ENCODE data around the gene SIGLEC14.
"Not testable (repeated sequence)": the region's sequence is repeated elsewhere in the genome, so short reads cannot be mapped to it uniquely, and the experiment has no call there.

SIGLEC14 gene

GRCh38 chr19:51664997-51665396 lies 18.4 kb upstream of the SIGLEC14 start:
- no peak for DNase-seq

- DNase-seq: no peak
Observed at GRCh38 chr19:51664131-51664530, 17.5 kb upstream of the SIGLEC14 start.

GRCh38 chr19:51663650-51664049 lies 17.0 kb upstream of the SIGLEC14 start:
- no peak for DNase-seq

GRCh38 chr19:51660975-51661600 lies 14.5 kb upstream of the SIGLEC14 start:
- no peak for DNase-seq

GRCh38 chr19:51654783-51655182 lies 8.2 kb upstream of the SIGLEC14 start:
- DNase-seq: no peak

GRCh38 chr19:51653162-51653561 lies 6.5 kb upstream of the SIGLEC14 start:
- DNase-seq: no peak

GRCh38 chr19:51652266-51652665 lies 5.6 kb upstream of the SIGLEC14 start:
- no peak for DNase-seq

GRCh38 chr19:51651216-51651846 lies 4.7 kb upstream of the SIGLEC14 start:
- peak; percentile 77 for DNase-seq

GRCh38 chr19:51647318-51647717 lies 693 bp upstream of the SIGLEC14 start:
- no peak for DNase-seq

- DNase-seq: no peak
Observed at GRCh38 chr19:51644636-51645271, 1.9 kb downstream of the SIGLEC14 start.

GRCh38 chr19:51641648-51642047 lies 5.0 kb downstream of the SIGLEC14 start:
- no peak for DNase-seq

- no peak for DNase-seq
Observed at GRCh38 chr19:51640386-51640785, 6.2 kb downstream of the SIGLEC14 start.

- DNase-seq: no peak
Observed at GRCh38 chr19:51639916-51640315, 6.7 kb downstream of the SIGLEC14 start.

GRCh38 chr19:51637362-51637978 lies 9.2 kb downstream of the SIGLEC14 start:
- peak; percentile 10 for DNase-seq

GRCh38 chr19:51632126-51632525 lies 14.5 kb downstream of the SIGLEC14 start:
- no peak for DNase-seq

GRCh38 chr19:51630315-51630714 lies 16.3 kb downstream of the SIGLEC14 start, which contains the start of gene SIGLEC5:
Gene SIGLEC5 (minus strand): TSS chr19:51630401. CDS start chr19:51630335, 66 bp downstream.
- not testable (repeated sequence) for DNase-seq

GRCh38 chr19:51628153-51628939 lies 18.3 kb downstream of the SIGLEC14 start:
- DNase-seq: peak; percentile 9

GRCh38 chr19:51627491-51628138 lies 19.0 kb downstream of the SIGLEC14 start:
- DNase-seq: no peak

GRCh38 chr19:51626675-51627074 lies 19.9 kb downstream of the SIGLEC14 start:
- DNase-seq: no peak

GRCh38 chr19:51621178-51621577 lies 25.4 kb downstream of the SIGLEC14 start:
- DNase-seq: peak; percentile 95

GRCh38 chr19:51615991-51616390 lies 30.6 kb downstream of the SIGLEC14 start:
- no peak for DNase-seq

GRCh38 chr19:51614789-51615188 lies 31.8 kb downstream of the SIGLEC14 start:
- DNase-seq: no peak
